PC-3 (cell line): ENCODE data around the gene KCNQ1. TPM values are rescaled to one million over a fixed set of nuclear protein-coding genes. Genes with fewer than 3 reads are reported as not detected.

Experiments used
- ATAC-seq: fragments of 200-7000 bp; cut with Tn5 transposase; 2 replicates; pipeline ENCODE4 v1.9.1; 2020; ENCODE audit warnings: mild to moderate bottlenecking, moderate library complexity
- BruUV-seq: library from RNA; stranded (reverse); fragments of 400-500 nt; replicated peaks from 2 replicates; lab custom pipeline; 2021; lab: Mats Ljungman, UMichigan
- CTCF ChIA-PET: fragments of 300-600 bp; sonication (Branson Sonifier 250); formaldehyde crosslinking; loops from one replicate; lab custom pipeline; 2022; ENCODE audit warnings: antibody characterized with exemption; lab: Charles Lee
- POLR2A ChIA-PET: fragments of 300-600 bp; sonication (Branson Sonifier 250); formaldehyde crosslinking; loops from one replicate; lab custom pipeline; 2022; ENCODE audit warnings: antibody characterized with exemption; ENCODE audit not compliant: unreplicated experiment; lab: Charles Lee
- DNase-seq: peaks from one replicate; pipeline ENCODE4 v3.0.0-alpha.2; 2015
- H2AFZ ChIP-seq: fragments of 300-600 bp; sonication (generic); 2 replicates; pipeline ENCODE4 v1.6.0; 2016; ENCODE audit warnings: antibody characterized with exemption, low read length
- H3F3A ChIP-seq: fragments of 300-600 bp; sonication (generic); one replicate; pipeline ENCODE4 v1.6.0; 2017; ENCODE audit warnings: antibody characterized with exemption, low read length, control low read depth, mild to moderate bottlenecking; ENCODE audit not compliant: unreplicated experiment
- H3K27ac ChIP-seq: fragments of 300-600 bp; sonication (generic); 2 replicates; pipeline ENCODE4 v1.5.1; 2016; ENCODE audit warnings: mild to moderate bottlenecking, low read length
- H3K27me3 ChIP-seq: fragments of 300-600 bp; sonication (generic); 2 replicates; pipeline ENCODE4 v1.6.1; 2016; ENCODE audit warnings: low read length, mixed read lengths
- H3K36me3 ChIP-seq: fragments of 300-600 bp; sonication (generic); 2 replicates; pipeline ENCODE4 v1.6.1; 2016; ENCODE audit warnings: low read depth, mixed run types, low read length, mixed read lengths
- H3K4me1 ChIP-seq: fragments of 300-600 bp; sonication (generic); 2 replicates; pipeline ENCODE4 v1.5.1; 2016; ENCODE audit warnings: low read length; ENCODE audit not compliant: insufficient read depth
- H3K4me2 ChIP-seq: fragments of 300-600 bp; sonication (generic); 2 replicates; pipeline ENCODE4 v1.6.0; 2016; ENCODE audit warnings: low read length
- H3K4me3 ChIP-seq: fragments of 300-600 bp; sonication (generic); 2 replicates; pipeline ENCODE4 v1.5.1; 2016; ENCODE audit warnings: mild to moderate bottlenecking, low read length, mixed read lengths
- H3K79me2 ChIP-seq: fragments of 300-600 bp; sonication (generic); 2 replicates; pipeline ENCODE4 v1.6.1; 2017; ENCODE audit warnings: low read length, mixed read lengths
- H3K9ac ChIP-seq: fragments of 300-600 bp; sonication (generic); 2 replicates; pipeline ENCODE4 v1.6.0; 2016; ENCODE audit warnings: mild to moderate bottlenecking, low read length
- H3K9me2 ChIP-seq: fragments of 300-600 bp; sonication (generic); replicated peaks from 2 replicates; pipeline ENCODE4 v1.6.1; 2016; ENCODE audit warnings: mixed run types, low read length, mixed read lengths
- H3K9me3 ChIP-seq: fragments of 300-600 bp; sonication (generic); 2 replicates; pipeline ENCODE4 v1.6.1; 2016; ENCODE audit warnings: low read length, mixed read lengths
- H4K20me1 ChIP-seq: fragments of 300-600 bp; sonication (generic); 2 replicates; pipeline ENCODE4 v1.6.1; 2016; ENCODE audit warnings: low read length, mixed read lengths
- CTCF ChIP-seq: fragments of 300-600 bp; sonication (generic); conservative IDR thresholded peaks from 2 replicates; pipeline ENCODE4 v1.5.1; 2017; ENCODE audit warnings: antibody characterized with exemption, low read depth, mild to moderate bottlenecking, low read length
- EZH2 ChIP-seq: fragments of 300-600 bp; sonication (generic); IDR thresholded peaks from one replicate; pipeline ENCODE4 v1.6.1; 2017; ENCODE audit warnings: antibody characterized with exemption, mild to moderate bottlenecking, low read length; ENCODE audit not compliant: unreplicated experiment
- EZH2phosphoT487 ChIP-seq: fragments of 300-600 bp; sonication (generic); IDR thresholded peaks from 2 replicates; pipeline ENCODE4 v1.6.1; 2018; ENCODE audit warnings: mild to moderate bottlenecking, antibody characterized with exemption, low read length, borderline replicate concordance
- intact Hi-C: fragments of 100-400 bp; cut with micrococcal nuclease; formaldehyde crosslinking; loops from 2 replicates; pipeline ENCODE4 v1.9.0; 2023
- total RNA-seq: library from RNA; depleted of rRNA; stranded (reverse); fragments of >200 nt; gene quantifications from 2 replicates; pipeline ENCODE4 v1.2.3, GENCODE V29; 2014

The KCNQ1 gene
- total RNA-seq, 1 experiment from 2014 or later = 0.40 TPM

- no peak overlapping the region for H3K4me3 ChIP-seq
- peaks cover 100% of the 10 kb centered on the region for H3K79me2 ChIP-seq
- H3K27ac ChIP-seq = no peak overlapping the region
- no peaks in the 10 kb centered on the region for H3K27me3 ChIP-seq
- no peak overlapping the region for H3K9ac ChIP-seq
- no peak for TF ChIP-seq EZH2
- no peak for TF ChIP-seq CTCF
- TF ChIP-seq EZH2phosphoT487 = no peak
- ATAC-seq = no peak
- 0 out of 2 replicates have a peak, but pooled peaks cover 3% of the 10 kb centered on the region for H3K36me3 ChIP-seq
- ChIA-PET POLR2A (no interaction called here), CTCF (no interaction called here)
- DNase-seq = no peak
- H4K20me1 ChIP-seq = peaks cover 39% of the 10 kb centered on the region
- H3K4me1 ChIP-seq = no peaks in the 10 kb centered on the region
- intact Hi-C loops = no loop called here
- no peaks in the 10 kb centered on the region for H3K9me3 ChIP-seq
- BruUV-seq = no TSS peak
- no peaks in the 10 kb centered on the region for H3F3A ChIP-seq
- no peak overlapping the region for H3K4me2 ChIP-seq
- H2AFZ ChIP-seq = no peak overlapping the region
- no peaks in the 10 kb centered on the region for H3K9me2 ChIP-seq
These were observed 246.0 kb downstream of the KCNQ1 start for GRCh38 chr11:2690596-2691354.

GRCh38 chr11:2691355-2691761, 246.6 kb downstream of the KCNQ1 start:
- CTCF ChIA-PET = no interaction called here
- Histone ChIP-seq H3K9me2 (no peaks in the 10 kb centered on the region), H2AFZ (no peak overlapping the region), H3K27me3 (no peaks in the 10 kb centered on the region), H3K4me3 (no peak overlapping the region), H3K4me2 (no peak overlapping the region), H3K4me1 (no peaks in the 10 kb centered on the region), H3K9me3 (no peaks in the 10 kb centered on the region), H4K20me1 (peaks cover 38% of the 10 kb centered on the region), H3K27ac (no peak overlapping the region), H3K79me2 (peaks cover 100% of the 10 kb centered on the region), H3F3A (no peaks in the 10 kb centered on the region), H3K36me3 (0 out of 2 replicates have a peak, but pooled peaks cover 3% of the 10 kb centered on the region), H3K9ac (no peak overlapping the region)
- TF ChIP-seq EZH2phosphoT487 (no peak), EZH2 (no peak), CTCF (no peak)
- intact Hi-C loops = no loop called here
- POLR2A ChIA-PET = no interaction called here
- BruUV-seq = no TSS peak
- no peak for DNase-seq
- no peak for ATAC-seq
